Breast epithelium (tissue), 3 donors: ENCODE results near the gene INS.

Experiments used
- CTCF ChIP-seq, 3 donors: fragments of 450-650 bp; IDR thresholded peaks; one replicate each; pipeline ENCODE4 v1.5.1; 2016 to 2017; ENCODE audit warnings: antibody characterized with exemption in 3 of 3, mild to moderate bottlenecking in 3 of 3, moderate library complexity in 3 of 3
- POLR2A ChIP-seq: fragments of 450-650 bp; IDR thresholded peaks from one replicate; pipeline ENCODE4 v1.6.1; 2016; ENCODE audit warnings: antibody characterized with exemption, mild to moderate bottlenecking, moderate library complexity
- POLR2AphosphoS5 ChIP-seq, 3 donors: sonication (generic); formaldehyde crosslinking; IDR thresholded peaks; one replicate each; pipeline ENCODE4 v1.6.1; 2017; ENCODE audit warnings: antibody characterized with exemption in 3 of 3

GRCh38 chr11:2146051-2146450, 15.0 kb downstream of the INS start:
- no peak for TF ChIP-seq POLR2A
- no peak for TF ChIP-seq CTCF (IDR thresholded peaks at IDR 0.05)
- TF ChIP-seq POLR2AphosphoS5 (IDR thresholded peaks at IDR 0.05): no peak
